Type B pancreatic cell (in vitro differentiated cells): ENCODE measurements around the gene BAHD1. TPM values are rescaled to one million over a fixed set of nuclear protein-coding genes. Genes with fewer than 3 reads are reported as not detected.
A peak's percentile ranks its signal among the peaks of the same experiment; 100 is the strongest.

Experiments used
- DNase-seq: peaks from one replicate; pipeline ENCODE4 v3.0.0; 2021; ENCODE audit warnings: mixed read lengths; ENCODE audit not compliant: unreplicated experiment; ENCODE audit errors: extremely low spot score
- H3K27ac Mint-ChIP-seq: 2 replicates; pipeline ENCODE4 v1.8.0; 2021; ENCODE audit warnings: mild to moderate bottlenecking, mixed read lengths
- H3K27me3 Mint-ChIP-seq: 2 replicates; pipeline ENCODE4 v1.8.0; 2021; ENCODE audit warnings: mixed read lengths
- H3K36me3 Mint-ChIP-seq: 2 replicates; pipeline ENCODE4 v1.8.0; 2021; ENCODE audit warnings: mixed read lengths
- H3K4me1 Mint-ChIP-seq: one replicate; pipeline ENCODE4 v1.8.0; 2021; ENCODE audit warnings: mixed read lengths; ENCODE audit not compliant: unreplicated experiment
- H3K4me3 Mint-ChIP-seq: 2 replicates; pipeline ENCODE4 v1.8.0; 2021; ENCODE audit warnings: mild to moderate bottlenecking, mixed read lengths
- H3K9me3 Mint-ChIP-seq: 2 replicates; pipeline ENCODE4 v1.8.0; 2021; ENCODE audit warnings: mixed read lengths
- CTCF ChIP-seq: fragments of 200-600 bp; sonication (generic); conservative IDR thresholded peaks from 2 replicates; pipeline ENCODE4 v1.5.0; 2021; ENCODE audit warnings: antibody characterized with exemption, mild to moderate bottlenecking
- long read RNA-seq: library from polyadenylated mRNA; unstranded; transcript quantifications from one replicate; pipeline ENCODE4 v2.0.0, GENCODE V29; 2020
- total RNA-seq: library from RNA; stranded (reverse); gene quantifications from 2 replicates; pipeline ENCODE4 v1.2.1, GENCODE V29; 2021; ENCODE audit warnings: low replicate concordance

The BAHD1 gene
- 21.6 and 24.8 TPM in 2 replicates for total RNA-seq
- long read RNA-seq, partial matches to known transcripts: 0 of 5 reads
- long read RNA-seq, other reads (novel, unspliced or antisense): 5 of 5 reads

- Mint-ChIP-seq H3K27ac (peak within 1 kb of the TSS; percentile 97), H3K36me3 (no peaks in the 10 kb centered on the region), H3K27me3 (peaks cover 64% of the 10 kb centered on the region), H3K9me3 (no peaks in the 10 kb centered on the region), H3K4me1 (peaks cover 40% of the 10 kb centered on the region), H3K4me3 (peak within 1 kb of the TSS; percentile 99)
- TF ChIP-seq CTCF: no peak
- peak; percentile 98 for DNase-seq
Observed at GRCh38 chr15:40440743-40441564, at the start of gene BAHD1. TSS of gene BAHD1 (plus strand) at chr15:40440953. CDS start at chr15:40458465, 17,512 bp downstream.

GRCh38 chr15:40392986-40393948 lies 47.5 kb upstream of the BAHD1 start:
- peaks cover 28% of the 10 kb centered on the region for H3K36me3 Mint-ChIP-seq
- no peak for TF ChIP-seq CTCF
- H3K4me1 Mint-ChIP-seq: no peaks in the 10 kb centered on the region
- H3K27me3 Mint-ChIP-seq: no peaks in the 10 kb centered on the region
- no peak overlapping the region for H3K27ac Mint-ChIP-seq
- no peak for DNase-seq
- H3K9me3 Mint-ChIP-seq: no peaks in the 10 kb centered on the region
- no peak overlapping the region for H3K4me3 Mint-ChIP-seq

- H3K36me3 Mint-ChIP-seq: peaks cover 8% of the 10 kb centered on the region
- no peak for TF ChIP-seq CTCF
- H3K27me3 Mint-ChIP-seq: no peaks in the 10 kb centered on the region
Observed at GRCh38 chr15:40397688-40398412, 42.9 kb upstream of the BAHD1 start.

GRCh38 chr15:40398413-40398873 lies 42.3 kb upstream of the BAHD1 start:
- no peaks in the 10 kb centered on the region for H3K4me1 Mint-ChIP-seq
- H3K9me3 Mint-ChIP-seq: no peaks in the 10 kb centered on the region
- no peaks in the 10 kb centered on the region for H3K27me3 Mint-ChIP-seq
- TF ChIP-seq CTCF: no peak
- H3K36me3 Mint-ChIP-seq: peaks cover 4% of the 10 kb centered on the region
- no peak overlapping the region for H3K4me3 Mint-ChIP-seq
- no peak for DNase-seq
- no peak overlapping the region for H3K27ac Mint-ChIP-seq

More at GRCh38 chr15:40397688-40398412, 42.9 kb upstream of the BAHD1 start:
- Mint-ChIP-seq H3K9me3 (no peaks in the 10 kb centered on the region), H3K4me1 (no peaks in the 10 kb centered on the region), H3K4me3 (no peak overlapping the region), H3K27ac (no peak overlapping the region)
- no peak for DNase-seq

DNA sequence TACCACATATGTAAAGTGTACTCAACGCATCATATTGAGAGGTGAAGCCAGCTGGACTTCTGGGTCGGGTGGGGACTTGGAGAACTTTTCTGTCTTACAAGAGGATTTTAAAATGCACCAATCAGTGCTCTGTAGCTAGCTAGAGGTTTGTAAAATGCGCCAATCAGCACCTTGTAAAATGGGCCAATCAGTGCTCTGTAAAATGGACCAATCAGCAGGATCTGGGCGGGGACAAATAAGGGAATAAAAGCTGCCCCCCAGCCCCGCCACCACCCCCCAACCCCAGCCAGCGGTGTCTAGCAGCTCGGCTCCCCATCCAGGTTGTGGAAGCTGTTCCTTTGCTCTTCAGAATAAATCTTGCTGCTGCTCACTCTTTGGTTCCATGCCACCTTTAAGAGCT lies 41.4 kb upstream of the BAHD1 start:
- H3K27ac Mint-ChIP-seq: no peak overlapping the region
- no peak for DNase-seq
- H3K9me3 Mint-ChIP-seq: no peaks in the 10 kb centered on the region
- TF ChIP-seq CTCF: no peak
- no peaks in the 10 kb centered on the region for H3K27me3 Mint-ChIP-seq
- H3K36me3 Mint-ChIP-seq: no peaks in the 10 kb centered on the region
- no peaks in the 10 kb centered on the region for H3K4me1 Mint-ChIP-seq
- no peak overlapping the region for H3K4me3 Mint-ChIP-seq
